Activated naive CD4-positive, alpha-beta T cell treated with anti-CD3 and anti-CD28 coated beads for 36 hours (primary cell): ENCODE results near the gene UTP25. TPM values are rescaled to one million over a fixed set of nuclear protein-coding genes. Genes with fewer than 3 reads are reported as not detected.

Source experiments
- CTCF ChIA-PET: fragments of 350-600 bp; sonication (Branson Sonifier 250); formaldehyde crosslinking; loops from one replicate; lab custom pipeline; 2021; ENCODE audit warnings: antibody characterized with exemption; lab: Charles Lee
- DNase-seq: peaks from one replicate; pipeline ENCODE4 v3.0.0-alpha.2; 2020
- H3K27ac Mint-ChIP-seq: one replicate; pipeline ENCODE4 v1.8.0; 2021; ENCODE audit warnings: mild to moderate bottlenecking, mixed read lengths
- H3K27me3 Mint-ChIP-seq: one replicate; pipeline ENCODE4 v1.8.0; 2021; ENCODE audit warnings: low read depth, mixed read lengths
- H3K36me3 Mint-ChIP-seq: one replicate; pipeline ENCODE4 v1.8.0; 2021; ENCODE audit warnings: low read depth, mixed read lengths
- H3K4me1 Mint-ChIP-seq: one replicate; pipeline ENCODE4 v1.8.0; 2021; ENCODE audit warnings: low read depth, mixed read lengths
- H3K4me3 Mint-ChIP-seq: one replicate; pipeline ENCODE4 v1.8.0; 2021; ENCODE audit warnings: mild to moderate bottlenecking, moderate library complexity, mixed read lengths
- H3K9me3 Mint-ChIP-seq: one replicate; pipeline ENCODE4 v1.8.0; 2021; ENCODE audit warnings: mixed read lengths
- intact Hi-C: fragments of 100-400 bp; cut with micrococcal nuclease; formaldehyde crosslinking; loops from one replicate; pipeline ENCODE4 v1.15.1; 2023
- total RNA-seq, 2 experiments: library from RNA; stranded (reverse); gene quantifications; one replicate each; pipeline ENCODE4 v1.2.3, GENCODE V29; 2021

UTP25 gene
- total RNA-seq, 2 experiments from 2014 or later = 4.1 to 4.6 TPM

DNA sequence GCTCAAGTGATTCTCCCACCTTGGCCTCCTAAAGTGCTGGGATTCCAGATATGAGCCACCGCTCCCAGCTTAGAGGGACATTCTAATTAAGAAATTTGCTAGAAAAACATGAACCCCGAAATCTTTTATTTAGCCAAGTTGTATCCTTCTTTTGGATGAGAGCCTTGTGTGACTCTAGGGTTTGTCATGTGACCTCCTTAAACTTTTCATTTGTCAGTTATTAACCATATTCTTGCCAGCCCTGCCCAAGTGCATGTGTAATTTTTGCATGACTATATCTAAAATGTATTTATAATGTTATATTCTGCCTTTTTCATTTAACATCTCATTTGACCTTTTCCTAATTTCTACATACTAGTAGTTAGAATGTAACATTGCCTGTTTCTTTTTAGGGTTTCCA, 1.9 kb downstream of the UTP25 start:
- H3K27ac Mint-ChIP-seq = no peak overlapping the region
- no peak for DNase-seq
- H3K4me1 Mint-ChIP-seq = peaks cover 33% of the 10 kb centered on the region
- H3K4me3 Mint-ChIP-seq = peak overlapping the region; percentile 68
- H3K36me3 Mint-ChIP-seq = peaks cover 23% of the 10 kb centered on the region
- intact Hi-C loops = loop anchor here (5.0 kb wide), 2 partner anchors 262 to 618 kb away; no protein-coding TSS in a partner anchor
- no peaks in the 10 kb centered on the region for H3K27me3 Mint-ChIP-seq
- CTCF ChIA-PET = interaction anchor here (0.6 to 1.0 kb wide), 2 partner anchors 10 to 177 kb away, joined by 3 to 4 read pairs; no protein-coding TSS in a partner anchor
- H3K9me3 Mint-ChIP-seq = no peaks in the 10 kb centered on the region

DNA sequence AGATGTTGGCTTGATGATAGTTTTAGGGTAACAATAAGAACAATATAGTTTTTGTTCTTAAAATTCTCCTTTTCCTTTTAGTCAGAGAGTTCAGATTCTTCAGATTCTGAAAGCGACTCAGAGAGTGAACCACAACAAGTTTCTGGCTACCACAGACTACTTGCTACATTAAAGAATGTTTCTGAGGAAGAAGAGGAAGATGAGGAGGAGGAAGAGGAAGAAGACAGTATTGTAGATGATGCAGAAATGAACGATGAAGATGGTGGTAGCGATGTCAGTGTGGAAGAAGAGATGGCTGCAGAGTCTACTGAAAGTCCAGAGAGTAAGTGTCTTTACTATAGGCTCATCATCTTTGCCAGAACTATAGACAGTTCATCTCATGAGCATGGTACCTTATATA, 3.0 kb downstream of the UTP25 start:
- Mint-ChIP-seq H3K27me3 (no peaks in the 10 kb centered on the region), H3K36me3 (peaks cover 26% of the 10 kb centered on the region), H3K9me3 (no peaks in the 10 kb centered on the region), H3K4me3 (no peak overlapping the region), H3K4me1 (peaks cover 42% of the 10 kb centered on the region), H3K27ac (no peak overlapping the region)
- no peak for DNase-seq
- intact Hi-C loops = no loop called here
- CTCF ChIA-PET = interaction anchor here (0.6 to 1.8 kb wide), 3 partner anchors 9 to 480 kb away, joined by 5 to 6 read pairs (median 5); no protein-coding TSS in a partner anchor

DNA sequence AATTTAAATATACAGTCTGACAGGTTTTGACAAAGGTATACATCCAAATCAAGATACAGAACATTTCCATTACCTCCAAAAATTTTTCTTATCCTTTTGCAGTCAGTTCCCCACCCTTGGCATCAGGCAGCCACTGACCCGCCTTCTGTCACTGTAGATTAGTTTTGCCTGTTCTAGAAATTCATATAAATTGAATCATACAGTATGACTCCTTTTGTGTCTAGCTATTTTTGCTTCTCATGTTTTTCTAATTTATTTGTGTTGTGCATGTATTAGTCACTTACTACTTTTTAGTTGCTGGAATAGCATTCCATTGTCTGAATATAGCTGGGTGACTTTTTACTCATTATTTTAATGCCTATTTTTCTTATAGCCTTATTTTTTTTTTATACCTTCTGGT, 3.8 kb downstream of the UTP25 start:
- Mint-ChIP-seq H3K36me3 (peaks cover 32% of the 10 kb centered on the region), H3K27ac (no peak overlapping the region), H3K4me1 (peaks cover 47% of the 10 kb centered on the region), H3K4me3 (no peak overlapping the region), H3K27me3 (no peaks in the 10 kb centered on the region), H3K9me3 (no peaks in the 10 kb centered on the region)
- intact Hi-C loops = no loop called here
- DNase-seq = no peak
- CTCF ChIA-PET = interaction anchor here (1.8 to 2.8 kb wide), 2 partner anchors 8 to 10 kb away, joined by 6 to 16 read pairs; no protein-coding TSS in a partner anchor

DNA sequence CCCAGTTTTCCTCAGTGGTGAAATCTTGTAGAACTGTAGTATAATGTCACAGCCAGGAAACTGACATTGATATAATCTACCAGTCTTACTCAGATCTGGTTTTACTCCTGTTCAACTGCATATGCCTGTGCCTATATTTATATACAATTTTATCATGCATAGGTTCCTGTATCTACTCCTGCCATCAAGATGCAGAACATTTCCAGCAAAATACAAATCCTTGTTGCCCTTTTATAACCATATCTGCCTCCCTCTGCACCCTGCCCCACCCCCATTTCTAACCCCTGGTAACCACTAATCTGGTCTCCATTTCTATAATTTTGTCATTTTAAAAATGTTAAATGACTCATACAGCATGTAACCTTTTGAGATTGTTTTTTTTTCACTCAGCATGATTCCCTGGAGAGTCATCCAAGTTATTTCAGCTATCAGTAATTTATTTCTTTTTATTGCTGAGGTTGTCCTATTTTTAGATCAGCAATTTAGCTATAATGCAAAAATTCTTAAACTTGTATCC, 8.1 kb downstream of the UTP25 start:
- H3K27me3 Mint-ChIP-seq = no peaks in the 10 kb centered on the region
- DNase-seq = peak; percentile 35
- H3K27ac Mint-ChIP-seq = peak overlapping the region; percentile 54
- CTCF ChIA-PET = interaction anchor here (0.6 to 1.8 kb wide), 3 partner anchors 11 to 13 kb away, joined by 3 to 12 read pairs (median 3); no protein-coding TSS in a partner anchor
- peaks cover 46% of the 10 kb centered on the region for H3K36me3 Mint-ChIP-seq
- no peak overlapping the region for H3K4me3 Mint-ChIP-seq
- intact Hi-C loops = no loop called here
- no peaks in the 10 kb centered on the region for H3K9me3 Mint-ChIP-seq
- H3K4me1 Mint-ChIP-seq = peaks cover 44% of the 10 kb centered on the region

DNA sequence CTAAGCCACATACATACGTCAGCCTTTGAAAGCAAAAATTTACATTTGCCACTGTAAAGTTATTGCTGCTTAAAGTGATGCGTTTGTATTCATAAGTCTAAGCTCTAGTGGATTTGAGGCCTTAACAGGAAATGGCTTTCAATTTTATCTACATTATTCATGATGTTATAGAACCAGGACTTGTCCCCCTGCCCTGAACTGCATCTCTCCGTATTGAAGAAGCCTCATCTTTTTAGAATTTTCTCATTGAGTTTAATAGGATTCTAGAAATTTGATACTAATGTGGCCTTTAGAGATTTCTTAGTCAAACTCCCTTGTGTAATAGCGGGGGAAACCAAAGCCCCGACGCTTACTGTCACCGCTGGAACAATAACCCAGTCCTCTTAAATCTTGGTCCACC, 9.9 kb downstream of the UTP25 start:
- Mint-ChIP-seq H3K9me3 (no peaks in the 10 kb centered on the region), H3K4me1 (peaks cover 43% of the 10 kb centered on the region), H3K27ac (no peak overlapping the region), H3K27me3 (no peaks in the 10 kb centered on the region), H3K4me3 (no peak overlapping the region), H3K36me3 (peaks cover 48% of the 10 kb centered on the region)
- no peak for DNase-seq
- CTCF ChIA-PET = interaction anchor here (0.6 to 1.8 kb wide), 4 partner anchors 9 to 23 kb away, joined by 4 to 12 read pairs (median 4); no protein-coding TSS in a partner anchor
- intact Hi-C loops = no loop called here

DNA sequence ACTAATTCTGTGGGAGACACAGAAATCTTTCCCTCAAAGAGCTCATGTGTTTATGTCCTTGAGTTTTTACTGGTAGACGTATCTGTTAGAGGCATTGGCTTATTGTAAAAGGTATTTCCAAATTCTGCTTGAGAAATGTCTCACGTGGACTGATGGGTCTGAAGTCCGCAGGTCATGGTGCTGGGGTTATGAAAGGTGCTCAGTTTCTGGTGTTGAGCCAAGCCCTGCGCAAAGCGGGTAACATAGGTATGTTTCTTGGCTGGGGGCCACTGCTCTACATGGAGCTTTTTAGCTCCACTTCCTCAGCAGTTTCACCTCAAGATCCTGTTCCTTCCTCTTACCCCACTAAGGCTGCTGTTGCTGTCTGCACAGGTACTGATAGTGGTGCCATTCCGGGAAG, 10.8 kb downstream of the UTP25 start:
- intact Hi-C loops = no loop called here
- H3K36me3 Mint-ChIP-seq = peaks cover 49% of the 10 kb centered on the region
- peaks cover 43% of the 10 kb centered on the region for H3K4me1 Mint-ChIP-seq
- no peak for DNase-seq
- H3K27ac Mint-ChIP-seq = no peak overlapping the region
- no peaks in the 10 kb centered on the region for H3K9me3 Mint-ChIP-seq
- no peaks in the 10 kb centered on the region for H3K27me3 Mint-ChIP-seq
- CTCF ChIA-PET = interaction anchor here (1.1 to 1.4 kb wide), 2 partner anchors 16 to 24 kb away, joined by 4 read pairs; no protein-coding TSS in a partner anchor
- H3K4me3 Mint-ChIP-seq = no peak overlapping the region

DNA sequence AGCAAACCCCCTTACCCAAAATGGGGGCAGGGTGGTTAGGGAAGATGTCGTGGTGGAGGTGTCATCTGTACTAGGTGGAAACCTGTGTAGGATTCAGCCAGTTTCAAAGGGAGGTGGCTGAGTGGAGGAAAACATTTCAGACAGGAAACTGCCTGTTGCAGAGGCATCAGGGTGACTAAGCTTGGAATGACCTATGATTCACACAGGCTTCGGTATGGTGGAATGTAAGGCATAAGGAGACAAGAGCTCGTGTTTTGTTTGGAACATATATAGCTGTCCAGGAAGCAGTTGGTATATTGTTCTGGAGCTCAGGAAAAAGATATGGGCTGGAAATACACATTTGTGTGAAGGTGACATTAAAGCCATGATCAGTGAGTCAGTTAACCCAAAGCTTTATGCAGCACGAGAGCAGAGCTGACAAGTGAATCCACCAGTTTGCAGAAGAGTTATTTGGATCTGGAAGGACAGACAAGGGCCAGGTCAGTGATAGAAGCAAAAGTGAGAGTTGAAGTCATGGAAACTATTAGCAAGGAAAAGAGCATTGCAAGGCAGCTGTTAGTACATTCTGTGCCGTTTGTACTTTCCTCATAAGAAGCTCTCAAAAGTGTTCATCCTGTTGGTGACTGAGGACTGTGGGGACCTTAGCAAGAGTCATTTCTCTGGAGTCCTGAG, 12.2 kb downstream of the UTP25 start:
- peak; percentile 13 for DNase-seq
- H3K9me3 Mint-ChIP-seq = no peaks in the 10 kb centered on the region
- peaks cover 35% of the 10 kb centered on the region for H3K4me1 Mint-ChIP-seq
- intact Hi-C loops = no loop called here
- CTCF ChIA-PET = interaction anchor here (0.6 to 0.9 kb wide), 5 partner anchors 9 to 520 kb away, joined by 4 to 7 read pairs (median 4); partner anchors contain the start of gene UTP25
- H3K4me3 Mint-ChIP-seq = no peak overlapping the region
- no peaks in the 10 kb centered on the region for H3K27me3 Mint-ChIP-seq
- H3K36me3 Mint-ChIP-seq = peaks cover 45% of the 10 kb centered on the region
- peak overlapping the region; percentile 22 for H3K27ac Mint-ChIP-seq

DNA sequence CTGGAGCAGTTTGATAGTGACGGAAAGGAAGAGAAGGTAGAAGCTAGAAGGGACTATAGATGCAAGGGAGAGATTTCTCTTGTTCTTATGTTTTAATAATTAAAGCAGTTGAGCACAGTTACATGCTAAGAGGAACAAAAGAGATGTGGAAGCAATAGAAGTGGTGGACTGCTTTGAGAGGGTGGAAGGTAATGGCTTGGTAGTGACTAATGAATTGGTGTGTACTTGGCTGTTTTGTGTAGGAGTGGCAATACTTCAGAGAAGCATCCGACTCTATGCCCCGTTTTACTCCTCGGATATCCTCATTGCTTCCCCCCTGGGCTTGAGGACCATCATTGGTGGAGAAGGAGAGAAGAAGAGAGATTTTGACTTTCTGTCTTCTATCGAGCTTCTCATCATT, 12.8 kb downstream of the UTP25 start:
- intact Hi-C loops = no loop called here
- no peak overlapping the region for H3K4me3 Mint-ChIP-seq
- CTCF ChIA-PET = interaction anchor here (0.8 to 0.9 kb wide), 2 partner anchors 13 to 16 kb away, joined by 4 read pairs; partner anchors contain the start of gene UTP25
- H3K27me3 Mint-ChIP-seq = no peaks in the 10 kb centered on the region
- peak overlapping the region; percentile 20 for H3K27ac Mint-ChIP-seq
- no peak for DNase-seq
- H3K9me3 Mint-ChIP-seq = no peaks in the 10 kb centered on the region
- H3K4me1 Mint-ChIP-seq = peaks cover 29% of the 10 kb centered on the region
- H3K36me3 Mint-ChIP-seq = peaks cover 43% of the 10 kb centered on the region

DNA sequence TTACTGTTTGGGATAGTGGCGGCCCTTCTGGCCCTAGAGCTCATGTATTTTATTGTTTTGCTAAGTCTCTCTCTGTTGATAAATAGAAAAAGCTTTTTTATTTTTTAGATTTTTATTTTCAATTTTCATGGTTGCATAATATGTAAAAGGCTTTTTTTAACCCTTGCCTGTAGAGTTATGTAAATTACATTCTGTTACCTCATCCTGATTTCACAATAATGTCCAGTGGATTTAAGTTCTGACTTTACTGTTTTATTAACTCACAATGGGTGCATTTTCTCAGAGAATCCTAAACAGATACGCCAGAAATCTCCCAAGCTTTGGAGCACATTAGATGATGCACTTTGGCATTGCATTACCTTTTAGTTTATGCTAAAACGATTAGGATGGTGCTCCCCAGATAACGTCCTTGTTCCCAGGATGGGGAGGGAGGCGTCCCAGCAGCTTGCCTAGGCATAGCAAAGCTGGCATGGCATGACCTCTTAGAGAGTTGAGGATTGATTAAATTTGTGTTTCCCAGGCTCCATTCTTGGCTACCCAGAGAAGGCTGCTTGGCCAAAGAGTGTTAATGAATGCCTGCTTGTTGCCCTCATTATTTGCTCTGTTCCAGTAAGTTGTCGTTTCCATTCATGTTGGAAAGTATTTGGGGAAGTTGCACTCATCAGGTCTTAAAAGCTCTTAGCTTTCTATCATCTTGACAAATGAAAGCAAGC, 17.1 kb downstream of the UTP25 start:
- no peaks in the 10 kb centered on the region for H3K27me3 Mint-ChIP-seq
- peaks cover 37% of the 10 kb centered on the region for H3K36me3 Mint-ChIP-seq
- H3K4me1 Mint-ChIP-seq = peaks cover 12% of the 10 kb centered on the region
- H3K27ac Mint-ChIP-seq = no peak overlapping the region
- no peak overlapping the region for H3K4me3 Mint-ChIP-seq
- DNase-seq = no peak
- intact Hi-C loops = no loop called here
- CTCF ChIA-PET = interaction anchor here (0.7 to 1.6 kb wide), 7 partner anchors 10 to 266 kb away, joined by 3 to 7 read pairs (median 4); no protein-coding TSS in a partner anchor
- H3K9me3 Mint-ChIP-seq = no peaks in the 10 kb centered on the region

DNA sequence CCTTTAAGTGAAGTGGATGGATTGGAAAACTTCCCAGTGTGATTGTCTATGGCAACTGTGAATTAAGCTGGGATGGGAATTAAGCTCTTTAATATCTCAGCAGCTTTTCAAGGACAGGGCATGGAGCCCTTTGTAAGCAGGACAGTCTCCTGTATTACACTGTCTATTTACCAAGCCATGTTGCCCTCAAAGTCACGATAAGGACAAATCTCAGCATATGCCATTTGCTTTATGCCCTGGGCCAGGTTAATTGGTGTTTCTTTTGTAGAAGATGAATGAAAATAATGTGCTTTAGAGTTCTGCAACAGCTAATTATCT, 17.6 kb downstream of the UTP25 start:
- no peak for DNase-seq
- Mint-ChIP-seq H3K9me3 (no peaks in the 10 kb centered on the region), H3K36me3 (peaks cover 32% of the 10 kb centered on the region), H3K4me3 (no peak overlapping the region), H3K27me3 (no peaks in the 10 kb centered on the region), H3K27ac (no peak overlapping the region), H3K4me1 (peaks cover 6% of the 10 kb centered on the region)
- CTCF ChIA-PET = interaction anchor here (0.7 to 1.6 kb wide), 4 partner anchors 14 to 97 kb away, joined by 3 to 7 read pairs (median 4); no protein-coding TSS in a partner anchor
- intact Hi-C loops = no loop called here

DNA sequence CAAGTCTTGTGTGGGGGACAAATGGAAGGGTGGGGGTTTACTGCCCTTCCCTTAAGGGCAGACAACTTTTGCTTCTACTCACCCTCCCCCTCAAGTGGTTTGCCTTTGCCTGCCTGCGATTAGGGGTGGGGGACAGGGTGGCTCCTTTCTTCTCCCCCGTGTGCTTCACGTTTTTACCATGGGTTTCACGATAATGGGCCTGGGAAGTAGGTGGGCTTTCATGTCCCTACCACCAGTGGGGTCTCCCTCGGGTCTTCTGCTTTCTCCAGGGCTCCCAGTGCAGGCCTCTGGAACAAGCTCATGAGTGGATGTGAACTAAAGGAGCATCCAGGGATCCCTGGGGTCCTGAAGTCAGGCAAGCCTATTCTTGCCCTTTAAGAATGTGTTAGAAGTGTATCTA, 21.6 kb downstream of the UTP25 start:
- no peaks in the 10 kb centered on the region for H3K9me3 Mint-ChIP-seq
- intact Hi-C loops = no loop called here
- no peak overlapping the region for H3K27ac Mint-ChIP-seq
- no peak for DNase-seq
- H3K4me3 Mint-ChIP-seq = no peak overlapping the region
- no peaks in the 10 kb centered on the region for H3K4me1 Mint-ChIP-seq
- H3K36me3 Mint-ChIP-seq = peaks cover 21% of the 10 kb centered on the region
- CTCF ChIA-PET = interaction anchor here (0.8 to 2.0 kb wide), 2 partner anchors 10 to 26 kb away, joined by 4 to 7 read pairs; no protein-coding TSS in a partner anchor
- no peaks in the 10 kb centered on the region for H3K27me3 Mint-ChIP-seq
